ENCODE measurements around the gene NIPBL. TPM values are rescaled to one million over a fixed set of nuclear protein-coding genes. Genes with fewer than 3 reads are reported as not detected.

The NIPBL gene
- total RNA-seq, 1 experiment from 2014 or later: 45.1 TPM

DNA sequence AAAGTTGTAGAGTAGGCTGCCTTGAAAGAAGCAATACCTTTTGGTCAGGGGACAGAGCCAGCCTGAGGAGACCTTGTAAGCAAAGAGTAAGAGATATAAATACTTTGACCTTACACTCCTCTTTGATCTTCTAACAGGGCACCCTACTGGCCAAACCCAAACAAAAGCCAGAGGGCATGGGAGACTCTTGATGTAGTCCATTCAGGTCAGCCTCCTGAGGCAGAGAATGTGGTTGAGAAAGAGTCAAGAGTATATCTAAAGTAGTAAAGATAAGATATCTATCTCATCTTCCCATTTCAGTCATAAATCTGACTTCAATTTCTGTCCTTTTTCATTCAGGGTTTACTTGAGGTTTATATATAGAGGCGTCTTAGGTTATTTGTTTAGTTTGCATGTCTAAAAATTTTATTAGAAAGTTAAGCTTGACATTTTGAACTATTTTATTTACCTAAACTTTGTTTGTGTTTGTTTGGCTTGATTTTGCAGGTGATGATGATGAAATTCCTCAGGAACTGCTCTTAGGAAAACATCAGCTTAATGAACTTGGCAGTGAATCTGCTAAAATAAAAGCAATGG, 125.7 kb downstream of the NIPBL start:
- Histone ChIP-seq H3K9me3 (ENCODE audit: control insufficient read depth in 1 of 2, insufficient read depth in 1 of 2, low read depth in 1 of 2, low read length in 2 of 2) (no peaks in the 10 kb centered on the region), H3K9ac (ENCODE audit: low read length) (no peak overlapping the region), H3K79me2 (ENCODE audit: insufficient read depth, low read length) (no peaks in the 10 kb centered on the region), H4K20me1 (ENCODE audit: insufficient read depth) (no peaks in the 10 kb centered on the region), H3K4me1 (ENCODE audit: control insufficient read depth in 1 of 2, insufficient read depth in 2 of 2, low read length in 2 of 2) (no peaks in the 10 kb centered on the region), H3K4me3 (replicated peaks in 1 of 2; ENCODE audit: low read depth in 1 of 2, low read length in 2 of 2) (no peak overlapping the region), H3K27me3 (ENCODE audit: insufficient read depth, low read length) (no peaks in the 10 kb centered on the region), H3K36me3 (ENCODE audit: control insufficient read depth in 1 of 2, insufficient read depth in 2 of 2, low read length in 2 of 2) (peaks cover 0 to 14% of the 10 kb centered on the region in 2 experiments; a peak in 1 of 4 replicates), H3K4me2 (ENCODE audit: low read length) (no peak overlapping the region), H2AFZ (ENCODE audit: low read depth, low read length, poor library complexity, severe bottlenecking) (no peak overlapping the region), H3K27ac (ENCODE audit: low read depth, low read length) (no peak overlapping the region), H3K9me2 (ENCODE audit: insufficient read depth) (no peaks in the 10 kb centered on the region)
- DNase-seq (ENCODE audit: low read depth, low spot score): no peak
- no TSS peak for BruUV-seq (replicated peaks)
- TF ChIP-seq CBX3 (IDR thresholded peaks at IDR 0.05; ENCODE audit: low read depth) (no peak), SRF (IDR thresholded peaks at IDR 0.05; ENCODE audit: low read depth) (no peak), TCF7L2 (IDR thresholded peaks at IDR 0.05; ENCODE audit: borderline replicate concordance, extremely low read depth, insufficient read depth, insufficient read length) (peak; percentile 55)
- no peak for ATAC-seq
- ChIA-PET CTCF (no interaction called here), RAD21 (ENCODE audit: low non-redundant PET in 1 of 2, low total read pairs in 2 of 2, uncharacterized antibody in 2 of 2, unreplicated experiment in 2 of 2) (no interaction called here), POLR2A (no interaction called here)
- intact Hi-C loops (cut with micrococcal nuclease): loop anchor here (10.0 kb wide), 1 partner anchor 127 kb away; the partner anchor contains the start of gene NIPBL

DNA sequence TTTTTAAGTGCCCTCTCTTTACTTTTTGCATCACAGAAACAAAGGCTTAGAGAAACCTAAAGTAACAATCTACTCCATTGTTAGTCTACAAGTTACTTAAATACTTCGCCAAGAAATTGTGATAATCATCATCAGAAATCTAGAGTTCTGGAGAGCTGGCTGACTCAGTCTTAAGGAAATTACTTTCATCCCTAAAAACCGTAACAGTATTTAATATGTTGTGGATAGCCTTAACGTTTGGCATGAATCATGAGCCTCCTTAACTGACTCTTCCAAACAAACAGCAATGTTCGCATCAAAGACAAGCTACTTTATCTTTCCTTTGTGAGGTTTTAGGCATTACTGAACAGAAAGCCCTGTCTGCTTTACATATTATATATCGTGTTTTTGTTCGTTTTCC, 128.7 kb downstream of the NIPBL start:
- ChIA-PET CTCF (interaction anchor here (0.6 to 2.1 kb wide), 15 partner anchors 8 to 315 kb away, joined by 3 to 9 read pairs (median 4); no protein-coding TSS in a partner anchor), POLR2A (no interaction called here), RAD21 (ENCODE audit: low non-redundant PET in 1 of 2, low total read pairs in 2 of 2, uncharacterized antibody in 2 of 2, unreplicated experiment in 2 of 2) (no interaction called here)
- H2AFZ ChIP-seq (ENCODE audit: low read depth, low read length, poor library complexity, severe bottlenecking): no peak overlapping the region
- H3K9me3 ChIP-seq (ENCODE audit: control insufficient read depth in 1 of 2, insufficient read depth in 1 of 2, low read depth in 1 of 2, low read length in 2 of 2): no peaks in the 10 kb centered on the region
- H3K4me1 ChIP-seq (ENCODE audit: control insufficient read depth in 1 of 2, insufficient read depth in 2 of 2, low read length in 2 of 2): no peaks in the 10 kb centered on the region
- no TSS peak for BruUV-seq (replicated peaks)
- TF ChIP-seq, protein P1, sequence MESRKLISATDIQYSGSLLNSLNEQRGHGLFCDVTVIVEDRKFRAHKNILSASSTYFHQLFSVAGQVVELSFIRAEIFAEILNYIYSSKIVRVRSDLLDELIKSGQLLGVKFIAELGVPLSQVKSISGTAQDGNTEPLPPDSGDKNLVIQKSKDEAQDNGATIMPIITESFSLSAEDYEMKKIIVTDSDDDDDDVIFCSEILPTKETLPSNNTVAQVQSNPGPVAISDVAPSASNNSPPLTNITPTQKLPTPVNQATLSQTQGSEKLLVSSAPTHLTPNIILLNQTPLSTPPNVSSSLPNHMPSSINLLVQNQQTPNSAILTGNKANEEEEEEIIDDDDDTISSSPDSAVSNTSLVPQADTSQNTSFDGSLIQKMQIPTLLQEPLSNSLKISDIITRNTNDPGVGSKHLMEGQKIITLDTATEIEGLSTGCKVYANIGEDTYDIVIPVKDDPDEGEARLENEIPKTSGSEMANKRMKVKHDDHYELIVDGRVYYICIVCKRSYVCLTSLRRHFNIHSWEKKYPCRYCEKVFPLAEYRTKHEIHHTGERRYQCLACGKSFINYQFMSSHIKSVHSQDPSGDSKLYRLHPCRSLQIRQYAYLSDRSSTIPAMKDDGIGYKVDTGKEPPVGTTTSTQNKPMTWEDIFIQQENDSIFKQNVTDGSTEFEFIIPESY (IDR thresholded peaks at IDR 0.05; ENCODE audit: extremely low read depth, insufficient replicate concordance, low read length): no peak
- TF ChIP-seq, protein P2, sequence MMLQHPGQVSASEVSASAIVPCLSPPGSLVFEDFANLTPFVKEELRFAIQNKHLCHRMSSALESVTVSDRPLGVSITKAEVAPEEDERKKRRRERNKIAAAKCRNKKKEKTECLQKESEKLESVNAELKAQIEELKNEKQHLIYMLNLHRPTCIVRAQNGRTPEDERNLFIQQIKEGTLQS (IDR thresholded peaks at IDR 0.05): no peak
- TF ChIP-seq EZH2phosphoT487 (IDR thresholded peaks at IDR 0.05; ENCODE audit: borderline replicate concordance) (no peak), EGR1 (IDR thresholded peaks at IDR 0.05; ENCODE audit: low read depth) (no peak), ZNF274 (IDR thresholded peaks at IDR 0.05; ENCODE audit: low read depth, low read length) (no peak), JUND (IDR thresholded peaks at IDR 0.05) (no peak), FOSL1 (IDR thresholded peaks at IDR 0.05; ENCODE audit: low read depth) (no peak), POLR2AphosphoS5 (IDR thresholded peaks at IDR 0.05; ENCODE audit: low read depth, low read length) (no peak), CEBPB (IDR thresholded peaks at IDR 0.05; ENCODE audit: low read depth) (no peak)
- TF ChIP-seq, protein P3, sequence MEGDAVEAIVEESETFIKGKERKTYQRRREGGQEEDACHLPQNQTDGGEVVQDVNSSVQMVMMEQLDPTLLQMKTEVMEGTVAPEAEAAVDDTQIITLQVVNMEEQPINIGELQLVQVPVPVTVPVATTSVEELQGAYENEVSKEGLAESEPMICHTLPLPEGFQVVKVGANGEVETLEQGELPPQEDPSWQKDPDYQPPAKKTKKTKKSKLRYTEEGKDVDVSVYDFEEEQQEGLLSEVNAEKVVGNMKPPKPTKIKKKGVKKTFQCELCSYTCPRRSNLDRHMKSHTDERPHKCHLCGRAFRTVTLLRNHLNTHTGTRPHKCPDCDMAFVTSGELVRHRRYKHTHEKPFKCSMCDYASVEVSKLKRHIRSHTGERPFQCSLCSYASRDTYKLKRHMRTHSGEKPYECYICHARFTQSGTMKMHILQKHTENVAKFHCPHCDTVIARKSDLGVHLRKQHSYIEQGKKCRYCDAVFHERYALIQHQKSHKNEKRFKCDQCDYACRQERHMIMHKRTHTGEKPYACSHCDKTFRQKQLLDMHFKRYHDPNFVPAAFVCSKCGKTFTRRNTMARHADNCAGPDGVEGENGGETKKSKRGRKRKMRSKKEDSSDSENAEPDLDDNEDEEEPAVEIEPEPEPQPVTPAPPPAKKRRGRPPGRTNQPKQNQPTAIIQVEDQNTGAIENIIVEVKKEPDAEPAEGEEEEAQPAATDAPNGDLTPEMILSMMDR (IDR thresholded peaks at IDR 0.05 in 2 of 3, conservative IDR thresholded peaks at IDR 0.05 in 1 of 3; ENCODE audit: borderline replicate concordance in 1 of 3, insufficient read depth in 1 of 3, low read depth in 2 of 3, low read length in 2 of 3): no peak
- no peak overlapping the region for H3K4me2 ChIP-seq (ENCODE audit: low read length)
- ATAC-seq: no peak
- no peak overlapping the region for H3K9ac ChIP-seq (ENCODE audit: low read length)
- no peaks in the 10 kb centered on the region for H3K9me2 ChIP-seq (ENCODE audit: insufficient read depth)
- intact Hi-C loops (cut with micrococcal nuclease): loop anchor here (5.0 to 10.0 kb wide), 2 partner anchors 130 to 273 kb away; partner anchors contain the start of gene NIPBL
- no peaks in the 10 kb centered on the region for H3K27me3 ChIP-seq (ENCODE audit: insufficient read depth, low read length)
- no peak for DNase-seq (ENCODE audit: low read depth, low spot score)
- H4K20me1 ChIP-seq (ENCODE audit: insufficient read depth): 0 out of 2 replicates have a peak, but pooled peaks cover 5% of the 10 kb centered on the region
- no peak overlapping the region for H3K4me3 ChIP-seq (replicated peaks in 1 of 2; ENCODE audit: low read depth in 1 of 2, low read length in 2 of 2)
- no peak overlapping the region for H3K27ac ChIP-seq (ENCODE audit: low read depth, low read length)
- H3K79me2 ChIP-seq (ENCODE audit: insufficient read depth, low read length): no peaks in the 10 kb centered on the region
- H3K36me3 ChIP-seq (ENCODE audit: control insufficient read depth in 1 of 2, insufficient read depth in 2 of 2, low read length in 2 of 2): peaks cover 11 to 30% of the 10 kb centered on the region in 2 experiments; a peak in 2 of 4 replicates
